ENCODE measurements around the gene ODAD4. TPM values are rescaled to one million over a fixed set of nuclear protein-coding genes. Genes with fewer than 3 reads are reported as not detected.

Gene ODAD4
- total RNA-seq, 1 experiment from 2014 or later, result 0.15 TPM

DNA sequence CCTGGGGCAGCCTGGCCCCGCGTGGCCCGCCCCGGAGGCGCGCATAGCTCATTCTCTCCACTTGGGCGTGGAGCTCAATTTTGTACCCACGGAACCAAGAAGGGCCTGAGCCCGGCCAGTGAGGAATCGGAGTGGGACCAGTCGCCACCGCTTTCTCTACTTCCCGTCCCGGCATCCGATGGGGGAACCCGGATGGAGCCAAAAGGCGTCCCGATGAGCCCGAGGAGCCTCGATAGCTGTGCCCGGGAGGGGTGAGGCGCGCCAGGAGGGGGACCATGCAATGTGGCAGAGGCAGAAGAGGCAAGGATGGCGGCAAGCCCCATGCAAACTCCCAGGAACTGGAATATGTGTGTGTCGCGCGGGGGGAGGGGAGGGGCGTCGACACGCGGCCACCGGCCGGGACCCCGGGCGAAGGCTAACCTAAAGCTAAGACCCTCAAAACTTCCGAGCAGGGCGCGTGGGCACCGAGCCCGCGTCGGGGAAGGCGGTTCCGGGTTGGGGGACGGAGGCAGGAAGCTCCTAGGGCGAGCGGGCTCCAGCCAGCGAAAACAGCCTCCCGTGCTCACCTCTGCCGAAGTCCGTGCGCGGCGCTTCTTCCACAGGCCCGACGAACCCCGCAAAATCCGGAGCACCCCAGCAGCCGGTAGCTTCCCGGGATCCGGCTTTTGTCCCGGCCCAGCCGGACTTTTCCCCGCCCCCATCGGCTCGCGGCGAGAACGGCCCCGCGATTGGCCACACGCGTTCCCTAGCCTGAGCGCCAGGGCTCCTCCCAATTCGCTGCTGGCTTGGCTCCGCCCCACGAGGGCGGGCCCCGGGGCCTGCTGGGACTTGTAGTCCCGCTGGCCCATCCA, 11.9 kb upstream of the ODAD4 start, which contains the start of gene ACLY:
Gene ACLY (minus strand): TSS at position 638 of the 851 bp plus-strand sequence. CDS start 5,078 bp downstream, outside the sequence.
- TF ChIP-seq, protein P1, sequence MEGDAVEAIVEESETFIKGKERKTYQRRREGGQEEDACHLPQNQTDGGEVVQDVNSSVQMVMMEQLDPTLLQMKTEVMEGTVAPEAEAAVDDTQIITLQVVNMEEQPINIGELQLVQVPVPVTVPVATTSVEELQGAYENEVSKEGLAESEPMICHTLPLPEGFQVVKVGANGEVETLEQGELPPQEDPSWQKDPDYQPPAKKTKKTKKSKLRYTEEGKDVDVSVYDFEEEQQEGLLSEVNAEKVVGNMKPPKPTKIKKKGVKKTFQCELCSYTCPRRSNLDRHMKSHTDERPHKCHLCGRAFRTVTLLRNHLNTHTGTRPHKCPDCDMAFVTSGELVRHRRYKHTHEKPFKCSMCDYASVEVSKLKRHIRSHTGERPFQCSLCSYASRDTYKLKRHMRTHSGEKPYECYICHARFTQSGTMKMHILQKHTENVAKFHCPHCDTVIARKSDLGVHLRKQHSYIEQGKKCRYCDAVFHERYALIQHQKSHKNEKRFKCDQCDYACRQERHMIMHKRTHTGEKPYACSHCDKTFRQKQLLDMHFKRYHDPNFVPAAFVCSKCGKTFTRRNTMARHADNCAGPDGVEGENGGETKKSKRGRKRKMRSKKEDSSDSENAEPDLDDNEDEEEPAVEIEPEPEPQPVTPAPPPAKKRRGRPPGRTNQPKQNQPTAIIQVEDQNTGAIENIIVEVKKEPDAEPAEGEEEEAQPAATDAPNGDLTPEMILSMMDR (conservative IDR thresholded peaks at IDR 0.05; ENCODE audit: low read depth, low read length), result no peak
- TF ChIP-seq EZH2 (IDR thresholded peaks at IDR 0.05; ENCODE audit: low read length, unreplicated experiment) (no peak), EZH2phosphoT487 (IDR thresholded peaks at IDR 0.05; ENCODE audit: borderline replicate concordance, low read length) (no peak)
- BruUV-seq (replicated peaks), result TSS peak; percentile 72

DNA sequence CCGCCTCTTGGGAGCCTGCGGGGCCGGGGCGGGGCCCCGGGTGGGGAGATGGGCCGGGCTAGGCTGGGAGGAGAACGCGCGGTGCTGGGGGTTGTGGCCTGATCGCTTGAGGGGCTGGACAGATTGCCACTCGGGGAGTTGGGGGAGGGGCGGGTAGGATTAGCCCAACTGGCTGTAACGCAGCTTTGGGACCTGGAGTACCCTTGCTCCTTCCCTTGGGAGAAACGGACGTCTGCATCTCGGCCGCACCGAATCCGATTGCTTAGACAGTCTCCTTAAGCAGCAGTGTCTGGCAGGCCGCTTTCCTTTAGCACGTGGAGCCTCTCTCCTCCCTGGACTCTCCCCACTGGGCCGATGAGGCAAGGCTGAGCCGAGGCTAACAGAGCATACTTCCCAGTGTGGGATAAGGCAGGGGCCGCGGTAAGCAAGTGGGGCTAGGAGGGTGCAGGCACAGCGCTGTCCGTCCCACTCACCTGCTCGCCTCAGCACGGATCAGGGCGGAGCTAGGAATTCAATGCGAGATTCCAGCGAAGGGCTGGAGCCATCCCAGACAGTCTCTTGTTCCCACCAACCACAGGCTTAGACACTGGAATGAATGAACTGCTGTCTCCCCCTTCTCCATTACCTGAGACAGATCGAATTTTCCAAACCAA, 11.1 kb upstream of the ODAD4 start:
- H3K4me3 ChIP-seq (ENCODE audit: low read length), result peak overlapping the region; percentile 93
- ATAC-seq (peak; percentile 69), DNase-seq (peak; percentile 61)
- peak overlapping the region; percentile 78 for H3K9ac ChIP-seq (ENCODE audit: low read length)
- H3K27me3 ChIP-seq (ENCODE audit: low read length), result no peaks in the 10 kb centered on the region
- peaks cover 45% of the 10 kb centered on the region for H3K79me2 ChIP-seq (ENCODE audit: low read length)
- H4K20me1 ChIP-seq (ENCODE audit: low read length), result peaks cover 25% of the 10 kb centered on the region
- H2AFZ ChIP-seq (ENCODE audit: low read length), result peak overlapping the region; percentile 97
- no peaks in the 10 kb centered on the region for H3K9me2 ChIP-seq (replicated peaks; ENCODE audit: low read length)
- H3K4me2 ChIP-seq (ENCODE audit: low read length), result peak overlapping the region; percentile 94
- TSS peak; percentile 46 for BruUV-seq (replicated peaks)
- CTCF ChIA-PET, result no interaction called here
- no peaks in the 10 kb centered on the region; the same call in 1 of the 2 replicates for H3K36me3 ChIP-seq (ENCODE audit: low read depth, low read length)
- H3F3A ChIP-seq (ENCODE audit: low read length, unreplicated experiment), result no peaks in the 10 kb centered on the region
- H3K27ac ChIP-seq (ENCODE audit: low read length), result peak overlapping the region; percentile 80
- no peaks in the 10 kb centered on the region for H3K9me3 ChIP-seq (ENCODE audit: low read length)
- intact Hi-C loops (cut with micrococcal nuclease), result no loop called here
- TF ChIP-seq, protein P1 (conservative IDR thresholded peaks at IDR 0.05; ENCODE audit: low read depth, low read length), result no peak
- no peak for TF ChIP-seq EZH2 (IDR thresholded peaks at IDR 0.05; ENCODE audit: low read length, unreplicated experiment)
- no peak for TF ChIP-seq EZH2phosphoT487 (IDR thresholded peaks at IDR 0.05; ENCODE audit: borderline replicate concordance, low read length)
- H3K4me1 ChIP-seq (ENCODE audit: insufficient read depth, low read length), result peaks cover 34% of the 10 kb centered on the region
- POLR2A ChIA-PET (ENCODE audit: unreplicated experiment), result interaction anchor here (0.6 kb wide), 1 partner anchor 9 kb away, joined by 3 read pairs; no protein-coding TSS in a partner anchor

More for the DNA sequence above, 11.9 kb upstream of the ODAD4 start, which contains the start of gene ACLY:
- H3K9me2 ChIP-seq (replicated peaks; ENCODE audit: low read length), result no peaks in the 10 kb centered on the region
- peak within 1 kb of the TSS; percentile 93 for H3K4me3 ChIP-seq (ENCODE audit: low read length)
- peak within 1 kb of the TSS; percentile 97 for H2AFZ ChIP-seq (ENCODE audit: low read length)
- no peaks in the 10 kb centered on the region for H3K9me3 ChIP-seq (ENCODE audit: low read length)
- DNase-seq (peak; percentile 98), ATAC-seq (peak; percentile 90)
- intact Hi-C loops (cut with micrococcal nuclease), result no loop called here
- H3K9ac ChIP-seq (ENCODE audit: low read length), result peak within 1 kb of the TSS; percentile 91
- H4K20me1 ChIP-seq (ENCODE audit: low read length), result peaks cover 32% of the 10 kb centered on the region
- no peaks in the 10 kb centered on the region for H3K27me3 ChIP-seq (ENCODE audit: low read length)
- H3K4me1 ChIP-seq (ENCODE audit: insufficient read depth, low read length), result peaks cover 34% of the 10 kb centered on the region
- CTCF ChIA-PET, result interaction anchor here (0.6 to 0.7 kb wide), 2 partner anchors 91 to 227 kb away, joined by 3 to 8 read pairs; no protein-coding TSS in a partner anchor
- H3F3A ChIP-seq (ENCODE audit: low read length, unreplicated experiment), result no peaks in the 10 kb centered on the region
- H3K27ac ChIP-seq (ENCODE audit: low read length), result peak within 1 kb of the TSS; percentile 80
- H3K4me2 ChIP-seq (ENCODE audit: low read length), result peak within 1 kb of the TSS; percentile 96
- peaks cover 53% of the 10 kb centered on the region for H3K79me2 ChIP-seq (ENCODE audit: low read length)
- POLR2A ChIA-PET (ENCODE audit: unreplicated experiment), result interaction anchor here (0.6 kb wide), 1 partner anchor 19 kb away, joined by 3 read pairs; no protein-coding TSS in a partner anchor
- peaks cover 1% of the 10 kb centered on the region; the same call in 1 of the 2 replicates for H3K36me3 ChIP-seq (ENCODE audit: low read depth, low read length)
